SK-N-SH treated with all-trans-retinoic acid at 6 μM for 48 hours (cell line): ENCODE measurements around the gene TESPA1.

ENCODE experiments used
- ATAC-seq: fragments of 200-7000 bp; cut with Tn5 transposase; 3 replicates; pipeline ENCODE4 v1.9.1; 2020; ENCODE audit warnings: mild to moderate bottlenecking, moderate library complexity
- ARNTL ChIP-seq: fragments of 450-650 bp; formaldehyde crosslinking; IDR thresholded peaks from 2 replicates; pipeline ENCODE4 v1.5.0; 2020; ENCODE audit warnings: low read depth, mild to moderate bottlenecking, moderate library complexity, borderline replicate concordance
- BACH2 ChIP-seq: fragments of 250-450 bp; sonication (Bioruptor Pico); IDR thresholded peaks from 2 replicates; pipeline ENCODE4 v1.9.0; 2021; ENCODE audit warnings: mild to moderate bottlenecking, borderline replicate concordance
- CREB5 ChIP-seq: fragments of 250-450 bp; sonication (Bioruptor Pico); IDR thresholded peaks from 2 replicates; pipeline ENCODE4 v1.5.1; 2020; ENCODE audit warnings: low read depth, mild to moderate bottlenecking, moderate library complexity
- CSDC2 ChIP-seq: fragments of 250-450 bp; sonication (Bioruptor Pico); IDR thresholded peaks from 2 replicates; pipeline ENCODE4 v1.5.0; 2020; ENCODE audit warnings: mild to moderate bottlenecking, moderate library complexity
- CSRNP3 ChIP-seq: fragments of 250-450 bp; sonication (Bioruptor Pico); IDR thresholded peaks from 2 replicates; pipeline ENCODE4 v1.5.1; 2021; ENCODE audit warnings: mild to moderate bottlenecking, moderate library complexity
- GLIS3 ChIP-seq: fragments of 250-450 bp; sonication (Bioruptor Pico); IDR thresholded peaks from 2 replicates; pipeline ENCODE4 v1.5.0; 2020; ENCODE audit warnings: mild to moderate bottlenecking, moderate library complexity
- ISL1 ChIP-seq: fragments of 250-450 bp; sonication (Bioruptor Pico); IDR thresholded peaks from 2 replicates; pipeline ENCODE4 v2.1.2; 2022; ENCODE audit warnings: mild to moderate bottlenecking, moderate library complexity
- PATZ1 ChIP-seq: fragments of 250-450 bp; sonication (Bioruptor Pico); IDR thresholded peaks from 2 replicates; pipeline ENCODE4 v1.8.0; 2020; ENCODE audit warnings: mild to moderate bottlenecking, moderate library complexity, borderline replicate concordance
- POU6F1 ChIP-seq: fragments of 250-450 bp; sonication (Bioruptor Pico); IDR thresholded peaks from 2 replicates; pipeline ENCODE4 v1.8.0; 2021; ENCODE audit warnings: low read depth, mild to moderate bottlenecking, moderate library complexity, borderline replicate concordance
- PPARA ChIP-seq: fragments of 250-450 bp; sonication (Bioruptor Pico); IDR thresholded peaks from 2 replicates; pipeline ENCODE4 v1.5.0; 2020; ENCODE audit warnings: mild to moderate bottlenecking, borderline replicate concordance
- RARB ChIP-seq: fragments of 250-450 bp; sonication (Bioruptor Pico); IDR thresholded peaks from 2 replicates; pipeline ENCODE4 v1.8.0; 2021; ENCODE audit warnings: mild to moderate bottlenecking, moderate library complexity
- SNAI2 ChIP-seq: fragments of 250-450 bp; sonication (Bioruptor Pico); IDR thresholded peaks from 2 replicates; pipeline ENCODE4 v1.5.0; 2020; ENCODE audit warnings: mild to moderate bottlenecking, moderate library complexity
- TOX ChIP-seq: fragments of 250-450 bp; sonication (Bioruptor Pico); IDR thresholded peaks from 2 replicates; pipeline ENCODE4 v1.8.0; 2021; ENCODE audit warnings: mild to moderate bottlenecking, moderate library complexity, borderline replicate concordance
- TSHZ2 ChIP-seq: fragments of 250-450 bp; sonication (Bioruptor Pico); IDR thresholded peaks from 2 replicates; pipeline ENCODE4 v1.5.0; 2020; ENCODE audit warnings: mild to moderate bottlenecking, moderate library complexity
- ZC3H10 ChIP-seq: fragments of 250-450 bp; sonication (Bioruptor Pico); IDR thresholded peaks from 2 replicates; pipeline ENCODE4 v1.5.1; 2021; ENCODE audit warnings: mild to moderate bottlenecking, moderate library complexity
- ZFP3 ChIP-seq: fragments of 250-450 bp; sonication (Bioruptor Pico); IDR thresholded peaks from 2 replicates; pipeline ENCODE4 v1.5.0; 2020; ENCODE audit warnings: mild to moderate bottlenecking, moderate library complexity
- ZFP30 ChIP-seq: fragments of 450-650 bp; formaldehyde crosslinking; IDR thresholded peaks from 2 replicates; pipeline ENCODE4 v1.5.0; 2022; ENCODE audit warnings: mild to moderate bottlenecking, moderate library complexity
- ZNF565 ChIP-seq: fragments of 450-650 bp; formaldehyde crosslinking; conservative IDR thresholded peaks from 2 replicates; pipeline ENCODE4 v1.5.0; 2020; ENCODE audit warnings: low read depth, mild to moderate bottlenecking, moderate library complexity
- ZNF70 ChIP-seq: fragments of 450-650 bp; formaldehyde crosslinking; IDR thresholded peaks from 2 replicates; pipeline ENCODE4 v1.5.0; 2020; ENCODE audit warnings: mild to moderate bottlenecking, moderate library complexity
- ZNF8 ChIP-seq: fragments of 450-650 bp; formaldehyde crosslinking; IDR thresholded peaks from 2 replicates; pipeline ENCODE4 v1.5.0; 2020; ENCODE audit warnings: mild to moderate bottlenecking, moderate library complexity

Gene TESPA1

GRCh38 chr12:55019784-55020183 is 35.2 kb upstream of the TESPA1 start, which contains the start of gene NEUROD4:
TSS of gene NEUROD4 (plus strand) at chr12:55019974. CDS start at chr12:55026440, 6,466 bp downstream.
- peak; percentile 86; the same call in 1 of the 2 replicates for TF ChIP-seq CSDC2
- peak; percentile 32; the same call in 1 of the 2 replicates for TF ChIP-seq ZFP30
- 0 out of 2 replicates have a peak, but pooled peaks have one; percentile 60 for TF ChIP-seq ZFP3 (CRISPR knock-in tag)
- no peak for TF ChIP-seq CREB5 (CRISPR knock-in tag)
- no peak for TF ChIP-seq TOX (CRISPR knock-in tag)
- no peak for TF ChIP-seq GLIS3 (CRISPR knock-in tag)
- no peak for TF ChIP-seq ZNF8 (CRISPR knock-in tag)
- no peak for TF ChIP-seq CSRNP3 (CRISPR knock-in tag)
- TF ChIP-seq SNAI2, result peak; percentile 26; the same call in 1 of the 2 replicates
- peak; percentile 97 for ATAC-seq

- ATAC-seq, result no peak
- TF ChIP-seq CSDC2 (no peak), CREB5 (CRISPR knock-in tag) (no peak), CSRNP3 (CRISPR knock-in tag) (no peak), TOX (CRISPR knock-in tag) (no peak), ZNF70 (CRISPR knock-in tag) (no peak), ARNTL (CRISPR knock-in tag) (no peak), ZFP30 (no peak), ISL1 (CRISPR knock-in tag) (no peak), BACH2 (CRISPR knock-in tag) (no peak), RARB (CRISPR knock-in tag) (no peak)
These were observed 32.9 kb upstream of the TESPA1 start for GRCh38 chr12:55017416-55017925.

- no peak for ATAC-seq
- TF ChIP-seq ZNF70 (CRISPR knock-in tag) (no peak), BACH2 (CRISPR knock-in tag) (no peak), POU6F1 (CRISPR knock-in tag) (no peak), TSHZ2 (CRISPR knock-in tag) (no peak), ZFP30 (no peak), CREB5 (CRISPR knock-in tag) (no peak), ISL1 (CRISPR knock-in tag) (no peak), RARB (CRISPR knock-in tag) (no peak), ZNF565 (no peak), ZFP3 (CRISPR knock-in tag) (no peak), ZC3H10 (CRISPR knock-in tag) (no peak), PATZ1 (CRISPR knock-in tag) (no peak), PPARA (no peak), CSDC2 (no peak), CSRNP3 (CRISPR knock-in tag) (no peak)
These were observed 24.5 kb upstream of the TESPA1 start for GRCh38 chr12:55008944-55009585.
